Hepatocyte (in vitro differentiated cells): ENCODE measurements around the gene ARID5A. TPM values are rescaled to one million over a fixed set of nuclear protein-coding genes. Genes with fewer than 3 reads are reported as not detected.
A peak's percentile ranks its signal among the peaks of the same experiment; 100 is the strongest.

Experiments used
- DNase-seq: peaks from one replicate; pipeline ENCODE4 v3.0.0-alpha.2; 2016; ENCODE audit warnings: low spot score
- H2AFZ ChIP-seq: fragments of 200-600 bp; sonication (generic); 2 replicates; pipeline ENCODE4 v1.6.0; 2016; ENCODE audit warnings: antibody characterized with exemption, mild to moderate bottlenecking
- H3K27ac ChIP-seq: fragments of 200-600 bp; sonication (generic); 2 replicates; pipeline ENCODE4 v1.5.1; 2016; ENCODE audit warnings: mild to moderate bottlenecking
- H3K27me3 ChIP-seq: fragments of 200-600 bp; sonication (generic); 2 replicates; pipeline ENCODE4 v1.6.1; 2016
- H3K36me3 ChIP-seq: fragments of 200-600 bp; sonication (generic); replicated peaks from 2 replicates; pipeline ENCODE4 v1.5.1; 2016; ENCODE audit warnings: low read depth; ENCODE audit not compliant: insufficient read depth
- H3K4me1 ChIP-seq: fragments of 200-600 bp; sonication (generic); 2 replicates; pipeline ENCODE4 v1.5.1; 2016; ENCODE audit warnings: mild to moderate bottlenecking, moderate library complexity; ENCODE audit not compliant: insufficient read depth
- H3K4me2 ChIP-seq: fragments of 200-600 bp; sonication (generic); 2 replicates; pipeline ENCODE4 v1.6.0; 2016
- H3K4me3 ChIP-seq: fragments of 200-600 bp; sonication (generic); 2 replicates; pipeline ENCODE4 v1.5.1; 2016; ENCODE audit warnings: mild to moderate bottlenecking
- H3K79me2 ChIP-seq: fragments of 200-600 bp; sonication (generic); 2 replicates; pipeline ENCODE4 v1.6.0; 2017; ENCODE audit warnings: mild to moderate bottlenecking
- H3K9me2 ChIP-seq: fragments of 200-600 bp; sonication (generic); replicated peaks from 2 replicates; pipeline ENCODE4 v1.6.0; 2017; ENCODE audit warnings: mild to moderate bottlenecking; ENCODE audit not compliant: insufficient read depth
- H3K9me3 ChIP-seq: fragments of 200-600 bp; sonication (generic); 2 replicates; pipeline ENCODE4 v1.5.1; 2016; ENCODE audit warnings: low read depth, mild to moderate bottlenecking
- H4K20me1 ChIP-seq: fragments of 200-600 bp; sonication (generic); 2 replicates; pipeline ENCODE4 v1.6.0; 2016; ENCODE audit warnings: mild to moderate bottlenecking; ENCODE audit not compliant: insufficient read depth, poor library complexity, severe bottlenecking
- EZH2 ChIP-seq: fragments of 200-600 bp; sonication (generic); IDR thresholded peaks from 2 replicates; pipeline ENCODE4 v1.6.1; 2016; ENCODE audit warnings: antibody characterized with exemption, mild to moderate bottlenecking, borderline replicate concordance
- EZH2phosphoT487 ChIP-seq: fragments of 200-600 bp; sonication (generic); IDR thresholded peaks from one replicate; pipeline ENCODE4 v1.6.1; 2018; ENCODE audit warnings: antibody characterized with exemption, mild to moderate bottlenecking, low read depth, moderate library complexity; ENCODE audit not compliant: unreplicated experiment, severe bottlenecking
- WGBS: methylation state at CpG from one replicate; pipeline ENCODE4 v1.1.6; 2016; ENCODE audit warnings: low lambda C conversion rate; ENCODE audit errors: missing lambda C conversion rate; 5-methylcytosine and 5-hydroxymethylcytosine counted together
- polyA plus RNA-seq: library from polyadenylated mRNA; unstranded; fragments of >200 nt; fragmentation: Nextera tagmentation; extraction: Ambion mirVana; gene quantifications from 2 replicates; pipeline ENCODE4 v1.2.1, GENCODE V29; 2016
- total RNA-seq: library from RNA; depleted of rRNA; stranded (reverse); fragments of >200 nt; gene quantifications from 2 replicates; pipeline ENCODE4 v1.2.3, GENCODE V29; 2014
- TF ChIP-seq, protein P1 (sequence below): fragments of 200-600 bp; sonication (generic); IDR thresholded peaks from 2 replicates; pipeline ENCODE4 v1.5.1; 2016; ENCODE audit warnings: antibody characterized with exemption, mild to moderate bottlenecking; ENCODE audit not compliant: poor library complexity

The ARID5A gene
- total and polyA plus RNA-seq, 2 experiments from 2014 or later: 6.9 to 13.3 TPM

DNA sequence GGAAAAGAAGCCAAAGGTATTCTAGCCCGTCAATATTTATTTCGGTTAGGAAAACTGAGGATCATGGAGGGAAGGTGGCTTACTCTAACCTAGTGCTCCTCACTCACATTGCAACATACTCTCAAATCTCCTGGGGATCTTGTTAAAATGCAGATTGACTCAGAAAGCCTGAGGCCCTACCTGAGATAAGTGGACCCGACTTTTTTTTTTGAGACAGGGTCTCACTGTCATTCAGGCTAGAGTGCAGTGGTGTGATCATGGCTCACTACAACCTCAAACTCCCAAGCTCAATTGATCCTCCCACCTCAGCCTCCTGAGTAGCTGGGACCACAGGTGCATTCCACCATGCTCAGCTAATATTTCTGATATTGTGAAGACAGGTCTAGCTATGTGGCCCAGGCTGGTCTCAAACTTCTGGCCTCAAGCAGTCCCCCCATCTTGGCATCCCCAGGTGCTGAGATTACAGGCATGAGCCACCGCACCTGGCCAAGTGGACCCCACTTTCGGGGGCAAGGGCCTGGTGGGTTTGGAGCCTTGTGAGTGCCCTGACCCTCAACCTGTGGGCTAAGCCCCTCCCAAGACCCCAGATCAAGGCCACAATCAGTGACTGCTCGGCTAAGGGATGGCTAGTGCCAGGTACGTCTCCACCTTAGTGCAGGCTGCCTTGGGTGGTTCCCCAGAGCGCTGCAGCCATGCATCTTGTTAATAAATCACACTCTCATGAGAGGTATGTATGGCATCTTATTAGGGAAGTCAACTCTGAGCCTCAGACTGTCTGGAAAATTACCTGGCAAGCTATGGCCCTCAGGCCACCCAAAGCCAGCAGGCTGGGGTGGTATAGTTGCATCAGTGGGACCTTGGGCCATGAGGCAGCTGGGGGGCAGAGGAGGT is 30.3 kb upstream of the ARID5A start:
- Histone ChIP-seq H3K79me2 (no peaks in the 10 kb centered on the region), H3K4me1 (peaks cover 18% of the 10 kb centered on the region), H3K9me2 (no peaks in the 10 kb centered on the region), H3K4me3 (no peak overlapping the region), H3K4me2 (no peak overlapping the region), H4K20me1 (no peaks in the 10 kb centered on the region), H3K27ac (peak overlapping the region; percentile 88), H3K9me3 (no peaks in the 10 kb centered on the region), H2AFZ (no peak overlapping the region), H3K36me3 (no peaks in the 10 kb centered on the region), H3K27me3 (no peaks in the 10 kb centered on the region)
- no peak for DNase-seq
- TF ChIP-seq, protein P1, sequence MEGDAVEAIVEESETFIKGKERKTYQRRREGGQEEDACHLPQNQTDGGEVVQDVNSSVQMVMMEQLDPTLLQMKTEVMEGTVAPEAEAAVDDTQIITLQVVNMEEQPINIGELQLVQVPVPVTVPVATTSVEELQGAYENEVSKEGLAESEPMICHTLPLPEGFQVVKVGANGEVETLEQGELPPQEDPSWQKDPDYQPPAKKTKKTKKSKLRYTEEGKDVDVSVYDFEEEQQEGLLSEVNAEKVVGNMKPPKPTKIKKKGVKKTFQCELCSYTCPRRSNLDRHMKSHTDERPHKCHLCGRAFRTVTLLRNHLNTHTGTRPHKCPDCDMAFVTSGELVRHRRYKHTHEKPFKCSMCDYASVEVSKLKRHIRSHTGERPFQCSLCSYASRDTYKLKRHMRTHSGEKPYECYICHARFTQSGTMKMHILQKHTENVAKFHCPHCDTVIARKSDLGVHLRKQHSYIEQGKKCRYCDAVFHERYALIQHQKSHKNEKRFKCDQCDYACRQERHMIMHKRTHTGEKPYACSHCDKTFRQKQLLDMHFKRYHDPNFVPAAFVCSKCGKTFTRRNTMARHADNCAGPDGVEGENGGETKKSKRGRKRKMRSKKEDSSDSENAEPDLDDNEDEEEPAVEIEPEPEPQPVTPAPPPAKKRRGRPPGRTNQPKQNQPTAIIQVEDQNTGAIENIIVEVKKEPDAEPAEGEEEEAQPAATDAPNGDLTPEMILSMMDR: no peak
- TF ChIP-seq EZH2 (no peak), EZH2phosphoT487 (no peak)
- 85% methylated on average over 8 of the region's 8 CpGs for WGBS

DNA sequence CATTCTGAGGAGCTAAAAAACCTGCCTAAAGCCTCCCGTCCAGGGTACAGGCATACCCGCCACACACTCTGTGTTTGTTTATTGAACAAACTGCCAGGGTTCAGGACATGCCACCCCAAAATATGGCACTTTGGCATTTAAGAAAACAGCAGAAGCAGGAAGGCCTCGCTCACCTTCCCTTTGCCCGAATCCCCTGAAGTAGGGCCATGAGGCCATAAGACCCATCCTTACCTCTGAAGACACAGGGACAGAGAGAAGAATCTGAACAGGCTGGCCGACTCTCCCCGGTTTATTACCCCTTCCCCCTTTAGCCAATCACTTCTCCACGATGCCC is 29.7 kb upstream of the ARID5A start:
- Histone ChIP-seq H2AFZ (no peak overlapping the region), H3K4me2 (no peak overlapping the region), H3K27me3 (no peaks in the 10 kb centered on the region), H3K79me2 (no peaks in the 10 kb centered on the region), H3K4me1 (peaks cover 18% of the 10 kb centered on the region), H3K27ac (peak overlapping the region; percentile 88), H3K9me2 (no peaks in the 10 kb centered on the region), H3K9me3 (no peaks in the 10 kb centered on the region), H3K36me3 (no peaks in the 10 kb centered on the region), H3K4me3 (no peak overlapping the region), H4K20me1 (no peaks in the 10 kb centered on the region)
- WGBS: 89% methylated on average over 7 of the region's 7 CpGs
- TF ChIP-seq EZH2 (no peak), EZH2phosphoT487 (no peak)
- TF ChIP-seq, protein P1: no peak
- no peak for DNase-seq

DNA sequence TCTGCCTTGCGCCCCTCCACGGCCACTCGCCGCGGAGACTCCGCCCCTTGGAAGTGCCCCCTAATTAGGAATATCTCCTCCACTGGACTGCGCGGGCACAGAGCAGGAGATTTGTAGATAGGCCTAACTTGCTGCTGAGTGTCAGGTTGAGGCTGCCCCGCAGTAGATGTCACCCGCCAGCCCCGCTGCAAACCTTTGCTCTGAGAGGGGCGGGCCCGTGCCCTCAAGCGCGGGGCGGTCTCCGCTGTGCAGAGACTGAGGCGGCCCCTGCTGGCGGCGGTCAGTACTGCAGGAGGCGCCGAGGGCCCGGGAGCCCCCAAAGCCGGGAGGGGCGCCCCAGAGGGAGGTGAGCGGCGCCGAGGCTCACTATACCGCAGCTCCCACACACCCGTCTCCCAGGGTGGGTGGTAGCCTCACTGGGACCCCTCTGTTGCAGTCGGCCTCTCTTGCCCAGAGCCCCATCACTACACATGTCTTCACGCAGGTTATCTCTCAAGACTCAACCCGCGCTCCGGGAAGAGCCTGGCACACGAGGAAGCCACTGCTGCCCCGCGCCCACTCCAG is 28.5 kb upstream of the ARID5A start:
- H3K4me1 ChIP-seq: peaks cover 18% of the 10 kb centered on the region
- H3K4me3 ChIP-seq: no peak overlapping the region
- H3K79me2 ChIP-seq: no peaks in the 10 kb centered on the region
- H3K4me2 ChIP-seq: peak overlapping the region; percentile 78
- DNase-seq: peak; percentile 87
- H3K9me2 ChIP-seq: no peaks in the 10 kb centered on the region
- TF ChIP-seq EZH2: no peak
- TF ChIP-seq, protein P1: peak; percentile 97
- TF ChIP-seq EZH2phosphoT487: no peak
- H3K9me3 ChIP-seq: no peaks in the 10 kb centered on the region
- no peaks in the 10 kb centered on the region for H4K20me1 ChIP-seq
- H3K36me3 ChIP-seq: no peaks in the 10 kb centered on the region
- H3K27me3 ChIP-seq: no peaks in the 10 kb centered on the region
- WGBS: 28% methylated on average over 37 of the region's 38 CpGs
- peak overlapping the region; percentile 56 for H2AFZ ChIP-seq
- no peak overlapping the region for H3K27ac ChIP-seq
